T-helper 2 cell treated with Interferon-gamma antibody and Interleukin-4, amounts not matched to agents 5 μg/mL and 100 μg/mL, for 36 hours (primary cell): ENCODE measurements around the gene BLNK.

Experiments
- DNase-seq: peaks from one replicate; pipeline ENCODE4 v3.0.0; 2021; ENCODE audit warnings: low spot score
- H3K27ac Mint-ChIP-seq: one replicate; pipeline ENCODE4 v1.8.0; 2021; ENCODE audit warnings: mild to moderate bottlenecking, mixed read lengths
- H3K27me3 Mint-ChIP-seq: one replicate; pipeline ENCODE4 v1.8.0; 2021; ENCODE audit warnings: low read depth, mixed read lengths
- H3K36me3 Mint-ChIP-seq: one replicate; pipeline ENCODE4 v1.8.0; 2021; ENCODE audit warnings: low read depth, mixed read lengths
- H3K4me1 Mint-ChIP-seq: one replicate; pipeline ENCODE4 v1.8.0; 2021; ENCODE audit warnings: low read depth, mixed read lengths
- H3K4me3 Mint-ChIP-seq: one replicate; pipeline ENCODE4 v1.8.0; 2022; ENCODE audit warnings: mild to moderate bottlenecking, moderate library complexity, mixed read lengths
- H3K9me3 Mint-ChIP-seq: one replicate; pipeline ENCODE4 v1.8.0; 2021; ENCODE audit warnings: mixed read lengths

The BLNK gene

GRCh38 chr10:96279191-96279641, 7.8 kb upstream of the BLNK start:
- Mint-ChIP-seq H3K36me3 (no peaks in the 10 kb centered on the region), H3K4me3 (no peak overlapping the region), H3K4me1 (no peaks in the 10 kb centered on the region), H3K27me3 (peaks cover 13% of the 10 kb centered on the region), H3K27ac (no peak overlapping the region), H3K9me3 (no peaks in the 10 kb centered on the region)
- no peak for DNase-seq

GRCh38 chr10:96276831-96277230, 5.5 kb upstream of the BLNK start:
- H3K9me3 Mint-ChIP-seq, result no peaks in the 10 kb centered on the region
- no peak for DNase-seq
- H3K27me3 Mint-ChIP-seq, result peaks cover 16% of the 10 kb centered on the region
- H3K4me3 Mint-ChIP-seq, result no peak overlapping the region
- no peaks in the 10 kb centered on the region for H3K4me1 Mint-ChIP-seq
- H3K27ac Mint-ChIP-seq, result no peak overlapping the region
- no peaks in the 10 kb centered on the region for H3K36me3 Mint-ChIP-seq

DNA sequence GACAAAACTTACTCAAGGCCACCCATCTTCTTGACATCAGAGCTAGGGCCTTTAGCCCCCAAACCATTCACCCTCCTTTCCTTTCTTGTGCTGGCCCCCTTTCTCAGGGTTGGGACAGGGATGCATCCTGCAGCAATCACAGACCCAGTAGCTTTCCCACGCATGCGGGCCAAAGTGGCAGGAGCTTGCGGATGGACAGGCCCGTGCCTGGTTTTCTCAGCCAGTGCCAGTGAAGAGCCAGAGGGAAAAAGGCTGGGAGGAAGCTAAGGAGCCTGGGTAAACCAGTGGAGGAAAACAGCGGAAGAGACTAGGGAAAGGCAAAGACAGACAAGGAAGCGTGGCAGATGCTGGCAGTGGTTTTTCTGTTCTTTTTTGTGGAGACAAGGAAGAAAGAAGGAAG, 5.1 kb upstream of the BLNK start:
- H3K27ac Mint-ChIP-seq, result no peak overlapping the region
- DNase-seq, result no peak
- no peaks in the 10 kb centered on the region for H3K4me1 Mint-ChIP-seq
- H3K27me3 Mint-ChIP-seq, result peaks cover 16% of the 10 kb centered on the region
- no peaks in the 10 kb centered on the region for H3K9me3 Mint-ChIP-seq
- H3K36me3 Mint-ChIP-seq, result no peaks in the 10 kb centered on the region
- no peak overlapping the region for H3K4me3 Mint-ChIP-seq

DNA sequence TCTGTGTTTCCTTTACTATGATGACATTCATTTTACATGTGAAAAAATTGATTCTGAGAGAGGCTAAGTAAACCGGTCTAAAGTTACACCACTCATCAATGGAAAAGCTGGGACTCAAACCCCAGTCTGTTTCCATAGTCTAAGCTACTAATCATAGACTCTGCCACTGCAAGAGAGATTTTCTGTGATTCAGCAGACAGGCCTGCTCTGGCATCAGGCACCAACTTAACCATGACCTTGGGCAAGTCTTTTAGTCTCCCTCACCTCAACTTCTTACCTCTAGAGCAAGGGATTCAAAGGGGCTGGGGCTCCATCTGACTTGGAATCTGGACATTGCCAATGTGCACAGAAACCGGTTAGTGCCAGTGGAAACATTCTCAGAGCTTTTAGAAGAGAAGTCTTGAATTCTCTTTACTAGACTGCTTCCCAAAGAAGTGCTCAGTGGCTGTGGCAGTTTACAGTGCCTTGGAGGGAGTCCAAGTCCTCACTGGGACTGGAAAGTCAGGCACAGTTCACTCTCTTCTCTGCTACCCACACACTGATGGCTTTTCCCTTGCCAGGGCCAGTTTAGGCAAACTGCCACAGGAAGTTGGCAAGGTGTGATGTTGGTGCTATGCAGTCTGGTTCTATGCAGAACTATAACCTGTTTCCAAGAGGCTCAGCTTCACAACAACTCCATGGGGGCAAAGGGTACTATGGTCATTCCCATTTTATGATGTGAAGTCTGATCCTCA, 4.5 kb upstream of the BLNK start:
- H3K27ac Mint-ChIP-seq, result no peak overlapping the region
- peaks cover 16% of the 10 kb centered on the region for H3K27me3 Mint-ChIP-seq
- H3K36me3 Mint-ChIP-seq, result no peaks in the 10 kb centered on the region
- DNase-seq, result no peak
- no peaks in the 10 kb centered on the region for H3K9me3 Mint-ChIP-seq
- no peak overlapping the region for H3K4me3 Mint-ChIP-seq
- no peaks in the 10 kb centered on the region for H3K4me1 Mint-ChIP-seq

DNA sequence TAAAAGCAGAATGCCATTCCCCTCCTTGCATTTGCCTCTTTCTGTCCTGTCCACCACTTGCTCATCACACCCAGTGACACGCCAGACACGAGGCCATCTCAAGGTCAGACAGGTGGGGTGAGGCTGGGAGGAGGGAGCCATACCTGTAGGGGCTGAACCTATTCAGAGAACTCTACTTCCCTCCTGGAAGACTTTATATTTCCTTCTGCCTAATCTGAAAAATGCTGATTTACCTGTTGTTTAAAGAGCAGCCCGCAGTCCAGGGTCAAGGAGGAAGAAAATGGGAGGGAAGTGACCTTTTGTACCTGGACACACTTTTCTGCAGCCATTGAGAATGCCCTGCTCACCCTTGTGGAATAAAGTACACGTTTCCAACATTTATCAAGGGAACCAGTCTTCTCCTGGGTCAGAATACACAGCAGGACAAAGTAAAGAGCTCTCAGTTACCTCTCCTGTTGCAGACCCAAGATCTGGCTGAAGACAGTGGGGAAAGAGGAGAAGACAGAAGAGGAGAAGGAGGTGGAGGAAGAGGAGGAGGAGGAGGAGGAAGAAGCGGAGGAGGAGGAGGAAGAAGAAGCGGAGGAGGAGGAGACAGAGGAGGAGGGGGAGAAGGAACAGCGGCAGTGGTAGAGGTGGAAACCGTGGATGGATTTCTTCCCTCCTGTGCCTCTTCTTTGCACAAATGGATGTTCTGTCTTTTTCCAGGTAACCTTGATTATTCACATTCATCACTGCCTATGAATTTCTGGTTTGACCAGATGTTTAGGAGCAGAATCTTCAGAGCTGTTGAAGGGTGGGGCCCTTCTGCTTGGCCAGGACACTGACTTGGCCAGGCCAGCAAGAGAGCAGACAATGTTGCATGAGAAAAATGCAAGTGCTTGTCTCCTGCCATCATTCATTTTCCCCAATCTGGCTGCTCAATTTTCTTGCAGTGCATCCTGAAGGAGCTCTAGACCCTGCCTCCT, 1.2 kb upstream of the BLNK start:
- H3K4me1 Mint-ChIP-seq, result no peaks in the 10 kb centered on the region
- no peaks in the 10 kb centered on the region for H3K36me3 Mint-ChIP-seq
- H3K9me3 Mint-ChIP-seq, result no peaks in the 10 kb centered on the region
- no peak overlapping the region for H3K27ac Mint-ChIP-seq
- no peak overlapping the region for H3K4me3 Mint-ChIP-seq
- no peak for DNase-seq
- peaks cover 13% of the 10 kb centered on the region for H3K27me3 Mint-ChIP-seq

DNA sequence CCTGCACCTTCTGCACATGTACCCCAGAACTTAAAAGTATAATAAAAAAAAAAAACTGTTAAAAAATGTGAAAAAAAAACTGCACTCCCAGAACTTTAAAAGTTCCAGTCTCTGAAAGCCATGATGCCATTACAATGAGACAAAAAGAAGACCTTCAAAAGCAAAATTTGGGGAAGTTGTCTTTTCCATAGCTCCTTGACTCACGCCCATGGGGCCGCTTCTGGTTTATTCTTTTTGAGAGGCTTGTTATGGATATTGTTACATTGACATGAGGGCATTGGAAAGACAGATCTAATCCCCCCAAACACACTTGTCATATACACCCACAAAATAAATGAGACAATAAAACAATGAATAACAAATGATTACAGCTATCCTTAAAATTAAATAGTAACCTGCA, 798 bp downstream of the BLNK start:
- Mint-ChIP-seq H3K4me1 (no peaks in the 10 kb centered on the region), H3K27me3 (peaks cover 14% of the 10 kb centered on the region), H3K9me3 (no peaks in the 10 kb centered on the region), H3K4me3 (no peak overlapping the region), H3K27ac (no peak overlapping the region), H3K36me3 (no peaks in the 10 kb centered on the region)
- no peak for DNase-seq

DNA sequence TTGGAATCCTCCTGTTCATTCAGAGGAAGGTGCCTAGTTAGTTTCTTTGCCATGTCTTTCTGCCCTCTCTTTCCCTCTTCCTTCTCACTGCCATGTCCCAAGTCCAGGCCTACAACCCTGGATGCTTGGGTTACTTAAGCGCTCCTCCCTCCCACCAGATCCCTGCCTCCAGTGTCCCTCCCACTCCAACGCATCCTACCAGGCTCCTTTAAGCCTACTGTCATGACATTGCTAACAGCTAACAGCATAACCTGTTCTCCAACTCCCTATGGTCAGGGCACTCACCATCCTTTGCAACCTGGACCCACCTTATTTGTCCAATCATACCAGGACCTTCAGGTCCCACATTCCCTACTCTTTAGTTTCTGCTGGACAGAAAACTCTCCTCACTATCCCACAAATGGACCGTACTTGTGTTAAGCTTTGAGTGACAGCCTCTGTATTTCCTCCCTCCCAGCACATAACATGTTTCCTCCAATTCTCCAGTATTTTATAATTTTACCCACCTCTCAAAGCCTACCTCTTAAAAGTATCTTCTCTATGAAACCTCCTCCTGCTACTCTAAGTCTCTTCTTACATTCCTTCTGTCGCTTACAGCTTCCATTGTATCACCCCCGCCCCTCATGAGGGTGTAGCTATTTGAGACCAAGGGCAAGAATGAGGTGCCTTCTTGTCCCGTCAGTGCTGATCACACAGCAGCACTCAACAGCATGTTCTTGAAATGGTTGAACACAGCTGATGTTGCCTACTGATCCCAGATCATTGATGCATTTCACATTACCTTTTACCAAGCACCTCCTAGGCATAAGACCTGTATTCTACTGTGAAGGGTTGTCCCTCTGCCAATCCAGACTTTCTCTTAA, 1.7 kb downstream of the BLNK start:
- no peak overlapping the region for H3K27ac Mint-ChIP-seq
- no peak overlapping the region for H3K4me3 Mint-ChIP-seq
- no peaks in the 10 kb centered on the region for H3K4me1 Mint-ChIP-seq
- no peak for DNase-seq
- H3K36me3 Mint-ChIP-seq, result no peaks in the 10 kb centered on the region
- H3K27me3 Mint-ChIP-seq, result peaks cover 14% of the 10 kb centered on the region
- H3K9me3 Mint-ChIP-seq, result no peaks in the 10 kb centered on the region

DNA sequence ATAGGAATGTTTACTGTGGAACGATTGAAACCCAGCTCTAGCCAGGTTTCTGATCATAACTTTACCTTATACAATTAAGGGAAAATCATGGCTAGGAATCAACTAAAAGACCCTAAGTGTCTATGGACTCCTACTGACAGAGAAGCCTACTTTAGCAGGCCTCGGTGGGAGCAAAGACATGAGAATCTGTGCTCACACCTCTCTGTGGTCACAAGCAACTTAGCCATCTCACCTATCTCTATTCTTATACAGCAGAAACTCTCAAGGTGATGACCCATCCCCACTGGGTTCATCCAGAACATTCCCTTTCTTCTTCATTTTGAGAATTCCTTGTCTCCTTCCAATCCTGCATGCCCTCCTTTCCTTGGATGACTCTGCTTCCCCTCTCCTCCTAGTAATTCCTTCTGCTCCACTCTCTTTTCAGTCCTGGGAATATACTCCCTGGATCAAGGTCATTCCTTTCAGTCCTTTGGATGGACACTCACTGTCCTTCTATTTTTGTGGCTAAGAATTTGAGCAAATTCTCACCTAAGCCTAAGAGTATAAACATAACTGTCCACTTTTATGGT, 2.9 kb downstream of the BLNK start:
- Mint-ChIP-seq H3K4me3 (no peak overlapping the region), H3K36me3 (no peaks in the 10 kb centered on the region), H3K9me3 (no peaks in the 10 kb centered on the region), H3K4me1 (no peaks in the 10 kb centered on the region), H3K27ac (no peak overlapping the region), H3K27me3 (peaks cover 14% of the 10 kb centered on the region)
- no peak for DNase-seq

DNA sequence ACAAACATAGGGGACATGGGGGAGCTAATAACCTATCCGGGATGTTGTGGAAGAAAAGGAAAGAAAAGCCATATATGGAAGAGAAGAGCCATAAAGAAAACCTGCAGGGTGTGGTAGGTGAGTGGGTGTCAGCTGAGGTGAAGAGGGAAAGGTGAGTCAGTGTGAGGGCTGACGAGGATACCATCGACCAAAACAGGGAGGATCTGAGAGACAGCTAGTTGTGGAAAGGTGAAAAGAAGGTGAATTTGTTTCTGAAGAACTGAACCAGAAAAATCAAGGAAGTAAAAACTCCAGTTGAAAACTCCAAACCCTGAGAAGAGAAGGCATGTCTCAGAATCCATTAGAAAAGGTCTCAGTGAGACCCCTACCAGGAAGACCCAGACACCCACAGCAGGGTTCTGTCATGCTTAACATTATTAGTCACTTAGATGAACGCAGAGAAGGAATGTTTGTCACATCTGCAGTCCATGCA, 4.1 kb downstream of the BLNK start:
- H3K4me1 Mint-ChIP-seq, result no peaks in the 10 kb centered on the region
- H3K4me3 Mint-ChIP-seq, result no peak overlapping the region
- DNase-seq, result no peak
- peaks cover 11% of the 10 kb centered on the region for H3K27me3 Mint-ChIP-seq
- H3K9me3 Mint-ChIP-seq, result no peaks in the 10 kb centered on the region
- H3K36me3 Mint-ChIP-seq, result no peaks in the 10 kb centered on the region
- no peak overlapping the region for H3K27ac Mint-ChIP-seq

DNA sequence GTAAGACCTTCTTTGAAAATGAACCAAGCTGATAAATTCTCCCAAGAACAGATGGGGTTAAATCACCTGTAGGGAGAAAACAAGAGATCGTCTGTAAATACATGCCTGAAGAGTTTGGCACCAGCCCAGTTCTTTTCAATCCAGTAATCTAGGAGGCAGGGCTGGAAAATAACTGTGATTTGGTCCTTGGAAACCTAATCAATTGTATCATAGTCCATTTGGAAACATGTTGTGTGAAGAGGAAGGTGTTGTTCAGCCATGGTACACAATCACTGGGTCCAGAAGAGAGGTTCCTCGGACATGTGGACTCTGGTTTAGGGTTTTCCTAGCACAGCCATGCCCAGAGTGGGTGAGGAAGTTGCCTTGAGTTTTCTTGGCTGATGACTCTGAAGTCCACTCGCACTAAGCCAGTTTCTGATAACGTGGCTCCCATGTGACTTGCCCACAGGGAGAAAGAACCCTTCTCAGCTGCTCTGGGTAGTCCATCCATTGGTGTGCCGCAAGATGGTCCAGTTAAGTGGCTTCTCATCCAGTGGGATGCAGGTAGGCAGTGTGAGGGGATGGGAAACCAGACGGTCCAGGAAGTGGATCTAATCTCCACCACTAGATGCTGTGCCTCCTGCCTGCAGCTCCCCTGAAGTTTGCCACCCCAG, 5.1 kb downstream of the BLNK start:
- Mint-ChIP-seq H3K36me3 (no peaks in the 10 kb centered on the region), H3K4me1 (no peaks in the 10 kb centered on the region), H3K4me3 (no peak overlapping the region), H3K27ac (no peak overlapping the region), H3K9me3 (no peaks in the 10 kb centered on the region), H3K27me3 (peaks cover 11% of the 10 kb centered on the region)
- DNase-seq, result no peak

DNA sequence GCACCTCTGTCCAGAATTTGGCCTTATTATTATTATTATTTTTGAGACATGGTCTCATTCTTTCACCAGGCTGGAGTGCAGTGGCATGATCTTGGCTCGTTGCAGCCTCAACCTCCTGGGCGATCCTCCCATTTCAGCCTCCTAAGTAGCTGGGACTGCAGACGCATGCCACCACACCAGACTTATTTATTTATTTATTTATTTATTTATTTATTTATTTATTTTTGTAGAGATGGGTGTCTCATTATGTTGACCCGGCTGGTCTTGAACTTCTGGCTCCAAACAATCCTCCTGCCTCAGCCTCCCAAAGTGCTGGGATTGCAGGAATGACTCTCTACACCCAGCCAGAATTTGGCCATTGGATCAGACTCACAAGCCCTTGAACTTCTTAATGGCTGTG, 6.4 kb downstream of the BLNK start:
- no peak overlapping the region for H3K4me3 Mint-ChIP-seq
- H3K9me3 Mint-ChIP-seq, result no peaks in the 10 kb centered on the region
- H3K27me3 Mint-ChIP-seq, result peaks cover 10% of the 10 kb centered on the region
- no peak for DNase-seq
- H3K36me3 Mint-ChIP-seq, result no peaks in the 10 kb centered on the region
- H3K27ac Mint-ChIP-seq, result no peak overlapping the region
- H3K4me1 Mint-ChIP-seq, result no peaks in the 10 kb centered on the region

- Mint-ChIP-seq H3K4me3 (no peak overlapping the region), H3K27ac (no peak overlapping the region), H3K27me3 (peaks cover 3% of the 10 kb centered on the region), H3K9me3 (no peaks in the 10 kb centered on the region), H3K36me3 (no peaks in the 10 kb centered on the region), H3K4me1 (no peaks in the 10 kb centered on the region)
- DNase-seq, result no peak
Observed at GRCh38 chr10:96263669-96264068, 7.7 kb downstream of the BLNK start.

DNA sequence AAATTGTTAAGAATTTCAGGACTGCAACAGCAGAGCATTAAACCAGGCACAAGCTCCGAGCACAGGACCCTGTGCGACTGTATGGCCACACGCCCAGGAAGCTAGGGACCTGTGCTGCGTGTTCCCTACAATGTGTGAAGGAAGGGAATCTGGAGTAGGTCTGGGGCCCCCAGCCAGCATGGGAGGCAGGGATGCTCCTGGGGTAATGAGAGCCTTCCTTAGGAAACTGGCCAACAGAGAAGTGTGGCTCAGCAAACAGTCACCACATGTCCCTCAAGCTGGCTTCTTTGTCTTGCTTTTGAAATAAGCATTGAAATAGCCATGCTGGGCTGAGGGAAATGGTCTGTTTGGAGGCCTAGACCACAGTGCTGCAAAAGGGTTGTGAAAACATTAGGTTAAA, 8.2 kb downstream of the BLNK start:
- peaks cover 3% of the 10 kb centered on the region for H3K27me3 Mint-ChIP-seq
- no peak overlapping the region for H3K27ac Mint-ChIP-seq
- no peaks in the 10 kb centered on the region for H3K36me3 Mint-ChIP-seq
- no peaks in the 10 kb centered on the region for H3K4me1 Mint-ChIP-seq
- no peak for DNase-seq
- H3K4me3 Mint-ChIP-seq, result no peak overlapping the region
- H3K9me3 Mint-ChIP-seq, result no peaks in the 10 kb centered on the region
